Stimulated activated CD4-positive, alpha-beta T cell treated with anti-CD3 and anti-CD28 coated beads, Interleukin-2, amount 100 ng/mL, for 48 hours (primary cell): ENCODE data around the gene KCNJ11.

Source experiments
- DNase-seq, 2 donors: peaks; one replicate each; pipeline ENCODE4 v3.0.0-alpha.2; 2020

KCNJ11 gene

DNA sequence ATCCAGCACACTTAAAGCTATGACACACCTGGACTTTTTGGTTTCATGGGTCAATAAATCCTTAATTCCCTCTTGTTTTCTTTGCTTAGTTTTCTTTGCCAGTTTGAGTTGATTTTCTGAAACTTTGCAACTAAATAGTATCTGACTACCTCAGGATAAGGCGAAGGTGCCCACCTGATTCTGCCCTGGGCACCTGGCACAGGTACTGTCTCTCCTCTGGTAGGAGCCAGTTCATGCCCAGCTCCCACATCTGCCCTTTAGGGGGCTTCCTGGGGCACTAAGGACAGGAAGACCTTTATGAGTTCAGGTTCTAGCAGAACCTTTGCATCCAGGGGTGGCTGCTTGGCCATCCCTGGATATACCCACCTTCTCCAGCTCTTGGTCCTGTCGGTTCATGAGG is 19.6 kb upstream of the KCNJ11 start:
- DNase-seq: no peak

DNA sequence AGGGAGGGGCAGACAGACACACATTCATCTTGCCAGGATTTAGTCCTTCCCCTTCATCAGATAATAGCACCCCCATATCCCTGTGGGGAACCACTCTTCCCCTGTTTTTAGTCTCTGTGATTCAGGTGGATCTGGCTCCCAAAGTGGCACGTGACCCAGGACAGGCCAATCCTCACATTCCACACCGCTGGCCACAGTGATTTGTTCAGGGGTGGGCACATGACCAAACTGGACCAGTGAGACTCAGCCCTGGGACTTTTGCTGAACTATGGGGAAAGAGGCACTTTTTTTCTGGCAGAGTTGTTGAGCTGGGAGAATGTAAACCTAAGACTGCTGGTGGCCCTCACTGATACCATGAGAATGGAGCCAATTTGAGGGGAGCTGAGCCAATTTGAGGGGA is 19.1 kb upstream of the KCNJ11 start:
- DNase-seq: no peak

DNA sequence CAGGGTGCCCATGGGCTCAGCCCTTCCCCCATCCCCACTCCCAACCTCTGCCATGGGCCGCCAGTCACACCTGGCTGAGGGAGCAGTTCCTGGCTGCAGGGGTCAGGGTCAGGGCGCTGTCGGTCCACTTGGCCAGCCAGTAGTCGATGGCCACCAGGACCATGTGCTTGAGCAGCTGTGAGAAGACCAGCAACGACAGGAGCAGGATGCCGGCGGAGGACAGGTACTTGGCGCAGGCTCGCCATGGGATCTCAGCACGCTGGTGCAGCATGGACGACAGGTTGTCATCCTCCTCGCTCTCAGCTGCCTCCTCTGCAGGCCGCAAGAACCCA is 18.3 kb upstream of the KCNJ11 start:
- no peak for DNase-seq

DNA sequence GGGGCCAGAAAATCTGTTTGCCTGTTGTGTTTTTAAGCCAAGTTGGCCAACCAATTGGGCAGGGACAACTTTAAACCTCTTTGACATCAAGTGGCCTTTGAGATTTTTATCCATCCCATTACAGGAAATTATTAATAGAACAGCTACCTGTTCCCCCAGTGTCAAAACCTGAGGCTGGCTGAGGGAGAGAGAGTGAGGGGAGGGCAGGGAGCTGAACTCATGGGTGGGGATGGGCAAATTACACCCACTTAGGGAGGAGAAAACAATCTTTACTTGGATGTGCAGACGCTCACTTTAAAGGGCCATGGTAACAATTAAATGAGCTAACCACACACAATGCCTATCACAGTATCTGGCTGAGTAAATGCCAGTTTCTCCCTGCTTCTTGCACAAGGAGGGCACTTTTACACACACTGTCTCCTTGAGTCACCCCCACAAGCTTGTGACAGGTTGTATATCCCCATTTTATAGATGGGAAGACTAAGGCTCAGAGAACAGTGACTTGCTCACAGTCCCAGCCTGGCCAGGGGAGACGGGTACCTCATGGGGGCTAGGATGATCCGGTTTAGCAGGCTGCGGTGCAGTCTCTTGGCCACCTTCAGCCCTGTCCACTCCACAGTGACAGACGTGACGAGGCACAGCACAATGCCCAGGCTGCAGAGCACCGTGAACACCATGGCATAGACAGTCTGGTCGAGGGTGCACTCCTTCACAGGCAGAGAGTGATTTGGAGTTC is 17.8 kb upstream of the KCNJ11 start:
- no peak for DNase-seq

DNA sequence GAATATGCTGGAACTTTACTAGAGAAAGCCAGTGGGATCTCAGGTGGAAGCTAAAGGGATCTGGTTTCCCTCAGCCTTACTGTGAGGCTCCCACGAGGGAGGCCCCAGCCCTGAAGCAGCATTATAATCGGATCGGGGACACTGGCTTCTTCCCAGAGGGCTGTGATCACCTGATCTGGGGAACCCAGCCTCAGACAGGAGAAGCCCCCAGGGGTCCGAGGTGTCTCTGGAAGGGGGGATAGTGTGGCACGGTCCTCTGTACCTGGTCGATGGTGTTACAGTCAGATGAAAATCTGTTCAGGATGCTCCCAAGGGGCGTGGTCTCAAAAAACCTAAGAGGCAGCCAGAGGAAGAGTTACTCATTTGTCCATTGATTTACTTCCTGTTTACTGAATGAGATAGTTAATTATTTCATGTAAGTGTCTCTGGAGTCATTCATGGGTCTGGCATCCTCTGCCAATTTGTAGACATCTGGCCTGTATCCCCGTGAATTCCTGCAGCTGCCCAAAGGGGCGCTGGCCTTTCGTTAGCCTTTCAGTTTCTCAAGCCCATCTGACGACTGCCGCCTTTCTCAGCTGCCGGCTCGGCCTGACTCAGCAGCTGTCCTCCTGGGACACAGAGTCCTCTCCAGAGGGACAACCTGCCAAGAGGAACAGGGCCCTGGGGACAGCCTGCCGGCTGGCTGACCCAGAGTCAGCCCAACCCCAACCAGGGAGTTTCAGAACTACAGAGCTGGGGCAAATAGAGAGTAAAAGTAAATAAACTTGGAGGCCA is 17.0 kb upstream of the KCNJ11 start:
- no peak for DNase-seq

DNA sequence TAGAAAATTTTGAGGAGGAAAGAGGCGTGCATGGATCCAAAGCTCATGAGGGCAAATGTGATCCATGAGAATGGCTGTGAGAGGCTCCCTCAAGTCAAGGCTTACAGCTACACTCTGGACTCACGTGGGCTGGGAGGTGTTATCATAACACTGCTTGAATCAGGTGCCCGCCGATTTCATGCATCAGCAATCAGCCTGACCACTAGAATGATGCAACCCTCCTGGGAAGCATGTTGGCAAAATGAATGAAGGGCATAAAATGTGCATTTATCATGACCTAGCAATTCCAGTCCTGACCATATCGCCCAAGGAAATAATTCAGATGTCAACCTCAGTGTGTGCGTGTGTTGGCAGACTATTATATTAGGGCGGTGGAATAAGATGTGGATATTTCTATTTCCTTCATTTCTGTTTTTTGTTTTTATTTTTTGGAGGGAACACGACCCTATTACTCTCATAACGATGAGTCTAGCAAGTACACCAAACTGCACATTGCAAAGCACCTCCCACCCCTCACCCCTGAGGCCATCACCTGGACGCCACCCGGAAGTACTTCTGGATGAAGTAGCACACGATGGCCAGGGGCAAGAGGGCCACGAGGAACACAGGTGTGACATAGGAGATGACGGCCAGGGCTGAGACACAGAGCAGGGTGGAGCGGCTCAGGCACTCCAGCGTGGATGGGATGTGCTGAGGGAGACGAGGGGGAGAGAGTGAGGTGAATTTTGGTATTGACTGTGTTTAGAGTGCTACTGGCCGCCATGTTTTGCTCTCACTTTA is 15.7 kb upstream of the KCNJ11 start:
- DNase-seq: no peak

DNA sequence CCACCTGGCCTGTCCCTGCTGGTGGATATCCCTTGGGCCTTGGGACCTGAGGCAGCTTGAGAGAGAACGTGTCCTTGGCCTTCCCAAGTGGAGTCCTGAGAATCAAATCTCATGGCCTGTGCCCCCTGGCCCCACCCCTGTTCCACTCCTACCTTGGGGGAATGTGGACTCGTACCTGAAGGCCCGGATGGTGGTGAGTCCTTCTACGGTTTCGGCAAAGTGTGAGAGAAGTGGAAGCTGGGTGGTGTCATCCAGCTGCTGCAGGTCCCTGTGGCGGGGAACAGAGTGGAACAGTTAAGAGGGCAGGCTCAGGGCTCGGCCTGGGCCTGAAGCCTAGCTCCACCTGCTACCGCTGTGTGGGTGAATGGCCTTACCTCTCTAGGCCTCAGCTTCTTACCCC is 14.0 kb upstream of the KCNJ11 start:
- no peak for DNase-seq

DNA sequence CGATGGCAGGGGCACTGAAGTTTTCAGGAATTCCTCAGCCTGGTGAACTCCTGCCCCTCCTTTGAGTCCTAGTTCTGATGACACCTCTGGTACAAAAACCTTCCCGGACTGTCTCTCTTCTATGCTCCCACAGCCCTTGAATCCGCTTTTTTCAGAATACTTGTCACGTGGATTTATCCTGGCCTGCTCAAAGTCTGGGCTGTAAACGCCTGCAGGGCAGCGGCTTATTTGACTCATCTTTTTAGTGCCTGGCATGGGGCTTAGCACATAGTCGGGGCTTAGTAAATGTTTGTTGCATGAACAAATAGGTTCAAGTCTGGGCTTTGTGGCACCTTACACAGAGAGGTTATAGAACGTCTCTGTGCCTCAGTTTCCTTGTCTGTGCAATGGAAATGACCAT is 13.4 kb upstream of the KCNJ11 start:
- no peak for DNase-seq

DNA sequence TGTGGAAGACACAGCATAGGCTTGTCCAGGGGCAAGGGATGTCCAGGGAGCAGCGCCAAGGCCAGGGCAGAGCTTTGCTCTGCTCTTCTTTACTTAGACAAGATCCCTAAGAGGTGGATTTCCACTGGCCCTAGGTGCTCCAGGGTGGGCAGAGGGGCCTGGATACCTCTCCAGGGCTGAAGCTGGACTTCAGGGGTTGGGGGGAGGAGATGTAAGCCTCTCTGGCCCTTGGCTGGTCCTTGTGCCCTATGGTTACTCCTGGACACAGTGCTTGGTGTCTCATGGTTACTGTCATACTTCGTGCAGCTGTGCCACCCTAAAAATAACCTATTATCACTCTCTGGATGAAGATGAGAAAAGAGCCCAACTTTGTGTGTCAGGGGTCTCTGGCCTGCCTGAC is 12.9 kb upstream of the KCNJ11 start:
- DNase-seq: no peak

DNA sequence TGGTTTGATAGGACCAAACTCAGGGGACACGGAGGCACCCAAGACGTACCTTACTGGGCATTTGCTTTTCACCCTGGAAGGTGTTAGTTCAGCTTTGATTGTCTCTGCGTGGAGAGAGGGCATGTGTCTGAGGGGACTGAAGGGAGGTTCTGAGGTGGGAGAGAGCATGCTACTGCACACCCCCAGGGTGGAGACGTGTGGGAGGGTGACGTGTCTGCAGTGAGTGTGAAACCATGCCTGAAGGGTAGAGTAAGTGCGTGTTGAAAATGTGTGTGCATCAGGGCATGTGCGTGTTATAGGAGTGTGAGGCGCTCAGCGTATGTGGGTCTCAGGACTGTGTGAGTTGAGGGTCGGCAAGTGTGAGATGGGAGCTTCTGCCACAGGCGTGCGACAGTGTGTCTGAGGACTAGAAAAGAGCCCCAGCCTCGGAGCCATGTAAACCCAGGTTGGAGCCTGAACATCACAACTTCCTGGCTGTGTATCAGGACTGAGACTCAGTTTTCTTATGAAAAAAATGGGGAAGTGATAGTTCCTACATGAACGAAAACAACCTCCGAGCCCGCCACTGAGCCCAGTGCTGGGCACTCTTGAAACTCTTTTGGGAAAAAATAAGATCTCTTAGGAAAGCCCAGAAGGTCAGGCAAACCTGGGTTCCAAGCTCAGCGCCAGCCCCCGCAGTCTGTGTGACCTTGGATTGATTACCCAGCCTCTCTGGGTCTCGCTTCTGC is 11.8 kb upstream of the KCNJ11 start:
- DNase-seq: no peak

DNA sequence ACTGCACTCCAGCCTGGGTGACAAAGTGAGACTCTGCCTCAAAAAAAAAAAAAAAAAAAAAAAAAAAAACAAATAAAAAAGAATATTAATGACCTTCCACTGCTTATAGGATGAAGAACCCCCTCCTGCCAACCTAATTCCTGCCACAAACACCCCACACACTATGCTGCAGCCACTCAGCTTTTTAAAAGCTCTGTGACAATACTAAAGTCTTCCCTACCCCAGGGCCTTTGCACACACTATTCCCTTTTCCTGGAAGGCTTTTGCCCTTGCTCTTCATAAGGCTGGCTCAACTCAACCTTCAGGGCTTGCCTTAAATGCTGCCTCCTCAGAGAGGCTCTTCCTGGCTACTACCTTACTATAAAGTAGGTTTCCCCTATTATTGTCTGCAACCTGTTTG is 10.8 kb upstream of the KCNJ11 start:
- no peak for DNase-seq

DNA sequence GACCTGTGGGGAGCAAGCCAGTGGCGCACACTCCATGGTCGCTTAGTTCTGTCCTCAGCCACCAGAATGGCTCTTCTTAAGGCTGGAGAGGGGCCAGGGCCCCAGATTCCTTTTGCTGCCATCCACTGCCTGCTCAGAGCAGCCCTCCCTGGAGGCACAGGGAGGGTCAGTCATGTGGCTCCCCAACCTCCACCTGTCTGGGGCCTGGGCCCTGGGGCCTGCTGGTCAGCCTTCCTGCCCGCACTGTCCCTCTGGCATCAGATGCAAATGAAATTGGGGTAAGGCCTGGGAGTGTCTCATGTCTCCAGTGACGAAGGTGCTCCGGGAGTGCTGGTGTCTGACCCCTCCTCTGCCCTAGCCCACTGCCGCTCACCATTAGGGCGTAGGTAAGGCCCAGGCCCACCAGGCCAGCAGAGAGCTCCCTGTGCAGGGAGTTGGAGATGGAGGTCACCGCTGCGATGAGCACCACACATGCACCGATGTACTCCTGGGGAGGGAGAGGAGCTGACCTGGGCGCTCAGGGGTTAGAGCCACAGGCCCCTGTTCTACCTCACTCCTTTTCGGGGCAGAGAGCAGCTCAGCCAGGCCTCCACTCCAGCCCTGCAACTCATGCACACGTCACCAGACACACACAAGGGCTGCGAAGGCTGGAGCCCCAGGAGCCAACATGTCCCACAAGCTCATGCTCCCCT is 9.0 kb upstream of the KCNJ11 start:
- DNase-seq: no peak

DNA sequence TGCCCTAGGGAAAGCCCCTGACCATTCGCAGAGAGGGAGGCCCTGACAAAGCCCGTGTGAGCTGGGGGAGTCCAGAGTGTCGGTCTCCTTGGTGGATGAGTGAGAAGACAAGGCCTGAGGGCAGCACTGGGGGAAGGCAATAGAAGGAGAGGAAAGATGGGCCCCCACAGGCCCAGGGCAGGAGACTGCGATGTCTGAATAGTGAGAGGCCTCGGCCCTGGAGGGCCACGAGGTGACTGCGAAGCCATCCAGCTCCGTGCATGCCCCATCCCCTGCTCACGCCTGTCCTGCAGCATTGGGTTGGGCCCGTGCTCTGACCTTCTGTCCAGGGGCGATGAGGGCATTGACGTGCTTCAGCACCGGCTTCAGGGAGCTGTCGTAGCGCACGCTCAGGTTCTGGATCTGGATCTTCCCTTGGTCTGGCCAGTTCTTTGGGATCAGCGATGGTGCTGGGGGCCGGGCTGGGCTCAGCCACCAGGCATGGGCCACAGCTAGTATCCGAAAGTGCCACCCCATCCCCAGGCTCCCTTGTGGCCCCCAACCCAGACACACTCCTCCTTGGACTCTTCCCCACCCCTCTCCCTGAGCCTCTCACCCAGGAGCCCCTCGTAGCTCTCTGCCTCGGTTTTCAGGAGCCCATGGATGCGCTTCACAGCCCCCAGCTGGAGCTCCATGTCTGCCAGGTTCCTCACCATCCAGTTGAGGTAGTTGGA is 8.3 kb upstream of the KCNJ11 start:
- DNase-seq: no peak

DNA sequence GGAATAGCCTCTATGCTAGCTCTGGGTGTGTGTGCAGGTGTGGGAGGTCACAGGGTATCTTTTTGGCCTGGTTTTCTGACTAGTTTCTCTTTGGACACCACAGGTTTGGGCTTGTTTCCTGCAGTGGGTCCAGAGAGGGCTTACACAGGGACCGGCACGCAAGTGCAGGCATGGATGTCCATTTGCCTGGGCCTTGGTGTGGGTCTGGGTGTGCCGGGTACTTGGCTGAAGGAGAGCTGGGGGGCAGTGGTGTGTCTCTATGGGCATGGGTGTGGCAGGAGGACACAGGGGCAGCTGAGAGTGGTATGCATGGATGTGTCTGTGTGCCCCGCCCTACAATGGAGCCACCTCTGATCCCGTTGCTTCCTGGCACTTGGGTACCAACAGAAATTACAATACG is 7.5 kb upstream of the KCNJ11 start:
- DNase-seq: no peak

DNA sequence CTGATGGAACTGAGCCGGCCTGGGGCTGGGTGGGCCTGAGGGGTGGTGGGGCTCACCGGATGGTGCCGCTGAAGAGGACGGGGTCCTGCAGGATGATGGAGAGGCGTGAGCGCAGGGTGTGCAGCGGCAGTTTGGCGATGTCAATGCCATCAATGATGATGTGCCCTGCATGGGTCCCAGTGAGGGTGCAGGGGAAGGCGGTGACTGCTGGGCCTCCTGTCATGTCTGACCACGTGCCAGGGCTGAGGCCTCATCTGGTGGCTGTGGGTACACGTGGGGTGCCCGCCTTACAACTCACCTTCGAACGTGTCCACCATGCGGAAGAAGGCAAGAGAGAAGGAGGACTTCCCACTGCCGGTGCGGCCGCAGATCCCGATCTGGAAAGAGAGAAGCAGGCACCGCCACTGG is 7.1 kb upstream of the KCNJ11 start:
- no peak for DNase-seq

DNA sequence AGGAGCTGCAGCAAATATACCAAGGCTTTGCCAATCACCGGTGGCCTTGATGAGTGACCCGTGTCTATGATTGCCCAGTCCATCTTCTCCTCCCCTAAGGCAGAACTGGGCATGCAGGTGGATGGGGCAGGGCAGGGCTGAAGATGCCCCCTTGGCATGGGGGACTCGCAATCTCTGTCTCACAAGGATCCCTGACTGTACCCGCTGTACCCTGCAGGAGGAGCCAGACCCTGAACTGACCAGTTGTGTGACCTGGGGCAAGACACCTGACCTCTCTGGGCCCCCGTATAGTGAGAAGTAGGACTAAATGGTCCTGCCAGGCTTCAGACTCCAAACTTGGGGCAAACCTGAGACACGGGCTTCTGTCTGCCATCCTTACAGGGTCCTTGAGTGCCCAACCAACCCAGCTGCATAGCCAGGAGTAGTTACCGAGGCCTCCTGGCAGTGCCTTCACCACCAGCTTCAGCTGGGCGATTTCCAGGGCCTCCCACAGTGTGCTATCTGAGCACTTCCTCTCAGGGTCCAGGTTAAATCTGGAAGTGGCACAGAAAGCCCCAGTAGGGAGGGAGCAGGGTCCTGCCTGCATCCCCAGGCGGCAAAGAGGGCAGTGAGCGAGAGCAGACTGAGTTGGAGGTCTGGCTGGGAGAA is 6.4 kb upstream of the KCNJ11 start:
- DNase-seq: no peak

DNA sequence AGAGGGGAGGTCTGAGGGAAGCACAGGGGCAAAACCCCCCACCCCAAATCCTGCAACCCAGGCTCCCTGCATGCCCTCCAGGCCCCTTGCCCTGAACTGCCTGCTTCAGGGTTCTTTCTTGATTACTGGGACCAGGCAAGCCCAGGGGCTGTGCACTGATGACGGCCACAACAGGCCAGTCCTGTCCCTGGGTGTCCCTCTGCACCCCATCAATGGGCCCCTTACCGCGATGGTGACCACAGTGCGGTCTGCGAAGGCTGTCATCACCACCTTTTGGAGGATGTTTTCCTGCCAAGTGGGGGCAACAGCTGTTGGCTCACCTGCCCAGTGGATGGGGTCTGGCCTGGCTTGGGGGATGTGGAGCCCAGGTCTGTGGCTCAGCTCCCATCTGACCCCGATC is 5.0 kb upstream of the KCNJ11 start:
- DNase-seq: no peak

DNA sequence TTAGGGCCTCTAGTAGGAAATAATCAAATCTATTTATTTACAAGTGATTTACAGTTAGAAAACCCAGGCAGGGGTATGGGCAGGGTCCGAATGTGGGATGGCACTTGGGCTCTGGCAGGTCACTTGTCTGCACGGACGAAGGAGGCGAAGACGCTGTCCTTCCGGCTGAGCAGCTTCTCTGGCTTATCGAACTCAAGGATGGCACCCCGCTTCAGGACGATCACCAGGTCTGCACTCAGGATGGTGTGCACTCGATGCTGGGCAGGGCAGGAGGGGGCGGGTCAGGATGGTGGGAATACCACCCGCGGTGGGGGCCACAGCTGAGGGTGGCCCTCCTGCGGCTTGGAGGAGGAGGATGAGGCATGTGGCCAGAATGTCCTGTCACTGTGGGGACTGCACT is 4.4 kb upstream of the KCNJ11 start:
- DNase-seq: no peak

DNA sequence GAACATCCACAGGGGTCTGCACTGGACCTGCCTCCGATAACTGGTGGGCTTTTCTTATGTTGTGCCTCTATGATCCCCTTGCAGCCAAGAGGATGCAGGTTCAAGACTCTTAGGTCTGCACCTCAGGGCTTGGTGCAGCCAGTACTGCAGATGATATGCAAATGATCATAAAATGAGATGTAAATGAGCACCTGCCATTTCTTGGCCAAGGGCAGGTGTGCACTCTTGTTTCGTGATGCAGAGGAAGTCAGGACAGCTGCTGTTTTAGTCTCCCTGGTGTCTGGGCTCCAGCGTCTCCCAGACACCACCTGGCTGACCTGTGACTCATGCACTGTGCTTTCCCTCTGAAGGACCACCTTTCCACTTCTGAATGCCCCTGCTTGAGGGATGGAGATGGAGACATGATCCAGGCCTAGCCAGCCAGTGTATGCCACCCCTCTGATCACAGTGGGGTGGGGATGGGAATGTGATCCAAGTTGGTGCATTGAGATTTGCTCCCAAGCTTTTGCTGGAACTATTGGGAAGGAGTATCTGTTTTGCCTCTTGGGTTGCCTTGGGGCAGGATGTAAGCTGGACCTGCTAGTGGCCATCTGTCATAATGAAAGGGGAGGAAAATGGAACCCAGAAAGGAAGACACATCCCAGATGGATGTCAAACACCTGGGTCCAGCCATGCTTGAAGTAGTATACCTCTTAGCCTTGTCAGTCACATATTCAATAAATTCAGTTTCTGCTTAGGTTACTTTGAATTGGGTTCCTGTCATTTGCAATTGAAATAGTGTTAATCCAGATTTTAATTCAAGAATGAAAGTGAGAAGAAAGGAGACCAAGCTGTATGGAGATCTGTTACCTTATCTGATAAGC is 3.3 kb upstream of the KCNJ11 start:
- no peak for DNase-seq

DNA sequence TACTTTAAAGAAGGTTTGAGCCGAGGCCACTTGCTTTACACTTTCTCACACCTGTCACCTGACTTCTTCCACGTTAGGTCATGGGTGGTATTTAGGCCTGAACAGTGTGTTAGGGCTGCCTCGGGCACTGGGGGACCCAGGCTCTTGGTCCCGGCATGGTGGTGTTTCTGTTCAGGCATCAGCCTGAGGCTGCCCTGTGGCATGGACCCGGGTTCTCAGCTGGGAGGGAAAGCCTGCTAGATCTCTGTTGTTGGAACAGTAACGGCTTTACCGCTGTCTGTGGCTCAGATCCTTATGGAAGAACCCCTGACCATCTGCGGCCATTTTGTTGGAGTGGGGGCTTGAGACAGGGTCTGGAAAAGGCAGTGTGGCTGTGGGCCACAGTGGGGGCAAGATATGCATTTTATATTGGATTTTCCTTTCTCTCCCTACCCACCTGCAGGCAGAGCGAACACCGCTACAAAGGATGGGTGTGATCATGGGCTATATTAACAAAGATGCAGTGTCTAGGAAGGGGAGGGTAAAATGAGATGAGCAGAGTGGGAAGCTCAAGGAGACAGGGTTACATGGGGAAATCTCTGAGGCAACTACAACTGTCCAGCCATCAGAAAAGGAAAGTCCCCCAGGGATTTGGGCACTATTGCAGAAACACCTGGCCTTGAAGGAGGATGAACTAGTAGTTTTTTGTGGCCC is 1.6 kb upstream of the KCNJ11 start:
- DNase-seq: no peak
